GM04503 (cell line): ENCODE results near the gene VPS26A.

Experiments
- DNase-seq: peaks from one replicate; pipeline ENCODE4 v3.0.0-alpha.2; 2012; ENCODE audit warnings: low read depth

The VPS26A gene

DNA sequence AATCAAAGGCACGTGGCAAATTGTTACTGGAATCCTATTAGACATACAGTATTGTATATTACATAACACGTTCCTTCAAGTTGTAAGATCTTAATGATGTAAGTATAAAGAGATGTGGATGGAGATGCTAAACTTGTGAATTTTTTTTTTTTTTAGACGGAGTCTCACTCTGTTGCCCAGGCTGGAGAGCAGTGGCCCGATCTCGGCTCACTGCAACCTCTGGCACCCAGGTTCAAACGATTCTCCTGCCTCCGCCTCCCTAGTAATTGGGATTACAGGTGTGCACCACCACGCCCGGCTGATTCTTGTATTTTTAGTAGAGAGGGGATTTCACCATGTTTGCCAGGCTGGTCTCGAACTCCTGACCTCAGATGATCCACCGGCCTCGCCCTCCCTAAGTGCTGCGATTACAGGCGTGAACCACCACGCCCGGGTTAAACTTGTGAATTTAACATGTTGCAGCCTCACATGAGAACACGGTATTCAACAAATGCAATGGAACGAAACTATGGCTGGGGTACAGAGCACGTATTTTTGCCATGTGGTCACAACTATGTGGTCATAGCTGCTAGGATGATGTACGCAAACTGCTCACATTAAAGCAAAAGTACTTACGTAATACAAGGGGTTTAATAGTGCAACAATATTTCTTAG, 55.2 kb downstream of the VPS26A start:
- DNase-seq = no peak

- DNase-seq = peak; percentile 83
Observed at GRCh38 chr10:69179743-69180524, 56.0 kb downstream of the VPS26A start, which contains the start of gene SUPV3L1. SUPV3L1 (plus strand) TSS chr10:69180234; CDS start chr10:69180292, 58 bp downstream.

DNA sequence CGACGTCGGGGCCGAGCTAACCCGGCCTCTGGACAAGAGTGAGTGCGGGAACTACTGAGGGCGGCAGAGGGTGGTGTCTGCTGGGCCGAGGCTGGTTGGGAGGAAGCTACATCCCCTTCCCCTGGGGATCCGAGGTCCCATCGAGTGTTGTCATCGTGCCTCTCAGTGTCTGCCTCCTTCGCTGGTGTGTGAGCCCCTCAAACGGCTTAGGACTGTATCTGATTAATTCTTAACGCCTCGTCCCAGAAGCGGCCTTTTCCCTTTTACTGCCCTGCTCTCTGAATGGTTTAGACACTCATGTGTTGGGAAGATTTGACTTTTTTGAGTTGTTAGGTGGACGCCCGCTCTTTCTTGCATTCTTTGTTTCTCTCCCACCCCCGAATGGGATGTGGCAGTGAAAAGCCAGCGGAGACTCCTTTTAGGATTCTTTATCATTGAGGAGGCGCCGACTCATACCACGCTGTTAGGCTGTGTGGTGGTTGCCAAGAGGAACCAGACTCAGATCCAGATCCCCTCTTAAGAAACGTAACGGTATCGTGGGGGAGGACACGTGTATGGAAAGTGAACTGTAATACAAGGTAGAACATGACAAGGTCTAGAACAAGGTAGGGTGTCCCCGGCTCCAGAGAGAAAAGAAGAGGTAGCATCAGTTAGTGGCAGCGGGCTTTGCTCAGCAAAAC, 56.7 kb downstream of the VPS26A start:
- no peak for DNase-seq

DNA sequence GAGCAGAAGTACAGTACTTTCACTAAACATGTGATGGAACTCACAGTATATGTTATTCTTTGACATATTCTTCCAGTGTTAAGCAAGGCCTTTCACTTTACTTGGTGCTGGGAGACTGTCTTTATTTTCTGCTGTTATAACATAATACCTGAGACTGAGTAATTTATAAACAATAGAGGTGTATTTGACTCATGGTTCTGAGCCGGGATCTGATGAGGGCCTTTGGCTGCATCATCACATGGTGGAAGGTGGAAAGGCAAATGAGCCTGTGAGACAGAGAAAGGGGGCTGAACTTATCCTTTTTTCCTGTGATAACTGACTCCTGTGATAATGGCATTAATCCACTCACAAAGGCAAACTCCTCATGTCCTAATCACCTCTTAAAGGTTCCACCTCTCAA, 57.5 kb downstream of the VPS26A start:
- no peak for DNase-seq

DNA sequence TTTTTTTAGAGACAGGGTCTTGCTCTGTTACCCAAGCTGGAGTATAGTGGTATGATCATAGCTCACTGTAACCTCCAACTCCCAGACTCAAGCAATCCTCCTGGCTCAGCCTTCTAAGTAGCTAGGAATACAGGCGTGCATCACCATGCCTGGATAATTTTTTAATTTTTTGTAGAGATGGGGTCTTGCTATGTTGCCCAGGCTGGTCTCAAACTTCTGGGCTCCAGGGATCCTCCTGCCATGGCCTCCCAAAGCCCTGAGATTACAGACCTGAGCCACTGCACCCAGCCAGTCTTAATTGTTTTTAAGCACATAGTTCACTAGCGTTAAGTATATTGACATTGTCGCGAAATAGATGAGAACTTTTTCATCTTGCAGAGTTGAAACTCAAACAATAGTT, 58.0 kb downstream of the VPS26A start:
- DNase-seq = no peak

GRCh38 chr10:69186524-69186923, 62.5 kb downstream of the VPS26A start:
- no peak for DNase-seq

- DNase-seq = no peak
Observed at GRCh38 chr10:69201045-69201444, 77.1 kb downstream of the VPS26A start.

- no peak for DNase-seq
Observed at GRCh38 chr10:69202332-69202731, 78.4 kb downstream of the VPS26A start.

- DNase-seq = no peak
Observed at GRCh38 chr10:69208761-69209160, 84.8 kb downstream of the VPS26A start.

DNA sequence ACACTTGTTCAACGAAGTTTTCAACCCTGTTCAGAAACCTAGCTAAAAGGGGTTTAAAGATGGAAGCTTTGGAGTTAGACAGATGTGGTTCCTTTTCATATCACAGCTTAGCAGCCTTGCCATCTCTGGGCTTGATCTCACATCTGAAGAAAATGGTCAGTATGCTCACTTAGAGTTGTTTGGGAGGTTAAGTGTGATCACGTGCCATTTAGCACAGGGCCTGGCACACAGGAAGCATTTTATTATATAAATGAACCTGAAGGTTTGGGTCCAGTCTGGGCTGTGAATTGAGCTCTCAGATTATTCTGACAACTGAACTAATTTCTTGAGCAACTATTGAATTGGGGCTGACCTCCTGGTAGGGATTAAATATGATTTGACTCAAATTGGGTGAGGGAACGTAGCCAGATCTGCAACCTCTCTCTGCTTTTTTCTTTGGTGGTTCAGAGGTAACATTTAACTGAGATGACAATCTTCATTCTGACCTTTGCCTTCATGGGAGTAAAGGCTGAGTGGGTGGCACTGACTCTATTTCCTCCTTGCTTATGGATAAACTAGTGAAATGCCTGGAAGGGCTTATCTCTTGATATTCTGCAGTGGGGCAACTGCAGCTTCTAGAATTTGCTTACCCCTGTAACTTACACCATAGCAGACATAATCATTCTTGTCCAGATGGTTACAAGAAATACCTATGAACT, 86.0 kb downstream of the VPS26A start:
- DNase-seq = no peak

- DNase-seq = no peak
Observed at GRCh38 chr10:69211104-69211503, 87.1 kb downstream of the VPS26A start.

DNA sequence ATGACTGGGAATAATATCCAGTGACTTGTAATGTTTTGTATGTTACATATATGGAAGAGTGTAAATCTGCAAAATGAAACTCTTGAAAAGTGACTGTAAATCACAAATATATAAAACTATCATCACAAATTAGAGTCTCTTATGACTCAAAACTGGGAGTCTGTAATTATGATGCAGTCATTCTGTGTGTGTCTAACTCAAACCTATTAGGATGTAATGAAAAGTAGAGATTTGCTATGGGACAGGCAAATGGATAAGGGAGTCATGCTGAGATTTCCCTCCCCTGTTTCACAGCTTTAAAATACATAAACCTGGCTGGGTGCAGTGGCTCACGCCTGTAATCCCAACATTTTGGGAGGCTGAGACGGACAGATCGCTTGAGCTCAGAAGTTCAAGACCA, 87.5 kb downstream of the VPS26A start:
- DNase-seq = no peak

DNA sequence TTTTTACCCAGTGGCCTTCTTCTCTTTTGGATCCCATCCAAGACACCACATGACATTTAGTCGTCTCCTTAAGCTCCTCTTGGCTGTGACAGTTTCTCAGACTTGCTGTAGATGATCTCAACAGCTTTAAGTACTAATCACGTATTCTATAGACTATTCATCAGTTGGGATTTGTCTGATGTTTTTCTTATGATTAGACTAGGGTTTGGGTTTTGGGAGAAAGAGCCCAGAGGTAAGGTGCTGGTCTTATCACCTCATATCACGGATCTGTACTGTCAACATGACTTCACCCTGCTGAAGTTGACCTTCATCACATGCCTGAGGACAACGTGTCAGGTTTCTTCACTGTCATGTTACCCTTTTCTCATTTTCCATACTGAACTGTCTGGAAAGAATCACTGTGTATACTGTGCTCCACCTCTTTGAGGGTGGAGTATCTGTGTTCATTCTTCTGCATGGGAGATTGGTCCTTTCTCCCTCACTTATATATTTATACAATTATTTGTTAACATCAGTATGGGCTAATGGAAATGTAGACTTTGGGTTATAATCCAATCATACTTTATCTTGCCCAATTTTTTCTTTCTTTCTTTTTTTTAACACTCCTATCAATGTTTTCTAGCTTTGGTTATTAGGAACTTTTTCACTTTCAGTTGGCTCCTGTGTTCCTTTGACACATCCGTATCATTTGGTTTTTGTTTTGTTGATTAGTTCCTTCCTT, 89.8 kb downstream of the VPS26A start:
- DNase-seq = no peak

DNA sequence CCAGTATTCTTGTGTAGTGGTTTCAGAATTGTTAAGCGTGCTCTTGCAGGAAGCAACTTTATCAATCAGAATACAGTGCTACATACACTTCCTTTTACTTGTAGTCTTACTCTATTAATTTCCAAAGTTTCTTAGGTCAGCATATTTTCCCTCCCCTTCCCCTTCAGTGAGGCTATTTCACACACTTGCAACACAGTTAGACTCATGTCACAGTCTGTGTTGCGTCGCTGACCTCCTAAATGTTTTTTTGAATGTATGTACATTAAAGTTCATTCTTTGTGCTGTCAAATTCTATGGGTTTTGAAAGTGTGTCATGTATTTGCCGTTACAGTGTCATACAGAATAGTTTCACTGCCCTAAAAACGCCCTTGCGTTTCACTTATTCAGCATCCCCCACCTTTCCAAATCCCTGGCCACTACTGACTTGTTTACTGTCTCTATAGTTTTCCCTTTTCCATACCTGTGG, 90.7 kb downstream of the VPS26A start:
- DNase-seq = no peak

DNA sequence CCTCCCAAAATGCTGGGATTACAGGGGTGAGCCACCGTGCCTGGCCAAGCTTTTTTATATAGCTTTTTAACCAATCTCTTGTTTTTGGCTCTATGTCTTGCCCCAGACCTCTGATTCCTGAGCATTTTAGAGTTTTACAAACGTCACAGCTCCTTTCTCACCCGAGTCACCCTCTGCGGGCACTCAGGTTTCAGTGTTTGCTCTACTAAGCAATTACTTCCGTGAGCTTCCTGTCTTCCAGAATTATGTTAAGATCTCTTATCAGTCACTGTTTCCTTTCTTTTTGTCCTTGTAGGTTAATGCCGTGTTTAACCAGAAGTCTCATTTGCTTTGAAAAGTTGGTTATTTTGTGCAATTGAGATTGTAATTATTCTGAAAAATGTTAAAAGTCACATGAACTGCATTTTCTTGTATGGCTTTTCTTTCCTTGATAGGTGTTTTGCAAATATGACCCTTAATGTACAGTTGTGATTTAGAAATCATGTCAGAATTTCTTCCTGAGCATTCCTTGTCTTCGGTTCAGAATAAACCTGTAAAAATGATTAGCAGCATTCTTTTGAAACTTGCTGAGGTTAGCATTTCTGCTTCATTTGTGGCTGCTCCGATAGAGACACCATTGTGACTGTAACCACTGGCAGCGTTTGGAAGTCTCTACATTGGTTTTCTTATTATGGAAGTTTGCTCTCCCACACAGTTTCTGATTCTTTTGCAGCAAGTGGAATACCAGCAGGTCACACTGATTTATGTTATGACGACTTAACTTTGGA, 91.6 kb downstream of the VPS26A start:
- no peak for DNase-seq

GRCh38 chr10:69216577-69217118, 92.7 kb downstream of the VPS26A start:
- no peak for DNase-seq

DNA sequence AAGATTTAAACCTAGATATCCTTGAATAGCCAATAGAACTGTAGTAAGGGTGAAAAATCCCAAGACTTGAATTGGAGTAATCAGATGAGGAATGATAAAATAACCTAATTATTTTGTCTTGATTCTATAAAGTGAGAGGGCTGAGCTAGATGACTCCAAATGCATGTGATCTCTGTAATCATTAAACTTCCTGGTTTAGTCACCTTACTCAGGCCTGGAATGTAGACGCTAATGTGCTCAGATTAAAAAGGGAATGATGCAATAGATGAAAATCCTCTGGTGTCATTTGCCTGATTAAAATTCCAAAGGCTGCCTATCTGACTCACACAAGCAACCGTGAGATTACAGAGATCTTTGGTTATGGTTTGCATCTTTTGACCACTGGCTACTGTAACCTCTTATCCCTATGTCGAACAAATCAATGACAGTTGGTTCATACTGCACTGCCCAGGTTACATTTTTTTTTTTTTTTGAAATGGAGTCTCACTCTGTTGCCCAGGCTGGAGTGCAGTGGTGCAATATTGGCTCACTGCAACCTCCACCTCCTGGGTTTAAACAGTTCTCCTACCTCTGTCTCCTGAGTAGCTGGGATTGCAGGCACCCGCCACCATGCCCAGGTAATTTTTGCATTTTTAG, 93.3 kb downstream of the VPS26A start:
- peak; percentile 76 for DNase-seq

- DNase-seq = no peak
Observed at GRCh38 chr10:69218831-69219230, 94.9 kb downstream of the VPS26A start.

DNA sequence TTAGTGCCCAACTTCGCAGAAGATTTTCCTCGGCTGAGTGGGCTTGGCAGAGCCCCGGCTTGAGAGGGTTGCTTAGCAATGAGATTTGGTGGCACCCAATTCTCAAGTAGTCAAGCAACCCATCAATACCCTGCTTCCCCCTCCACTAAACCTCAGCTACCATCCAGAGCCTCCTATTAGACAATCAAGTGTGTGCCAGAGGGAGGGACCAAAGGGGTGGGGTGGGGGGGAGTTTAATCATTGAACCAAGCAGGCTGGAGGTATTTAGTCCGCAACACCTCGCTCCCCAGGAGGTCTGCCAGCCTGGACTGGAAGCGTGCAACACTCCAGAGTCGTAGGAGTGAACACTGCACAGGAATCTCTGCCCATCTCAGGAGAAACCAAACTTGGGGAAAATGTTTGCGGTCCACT, 96.1 kb downstream of the VPS26A start, which contains the start of gene HKDC1:
Gene HKDC1, plus strand, starts transcription at position 292 of the 411 bp plus-strand sequence. Its CDS starts 104 bp downstream, at position 396.
- DNase-seq = no peak

GRCh38 chr10:69220507-69220906, 96.5 kb downstream of the VPS26A start:
- DNase-seq = no peak
